Immature natural killer cell (primary cell): ENCODE results near the gene ZC3H8. TPM values are rescaled to one million over a fixed set of nuclear protein-coding genes. Genes with fewer than 3 reads are reported as not detected.
"Not testable (repeated sequence)": the region's sequence is repeated elsewhere in the genome, so short reads cannot be mapped to it uniquely, and the experiment has no call there.

ENCODE experiments used
- DNase-seq, 3 donors: peaks; one replicate each; pipeline ENCODE4 v3.0.0; 2022; ENCODE audit warnings: mixed read lengths in 1 of 3
- H3K27ac Mint-ChIP-seq, 6 donors: one replicate each; pipeline ENCODE4 v1.8.0; 2020; ENCODE audit warnings: mixed read lengths in 6 of 6, mild to moderate bottlenecking in 5 of 6, inconsistent platforms in 4 of 6, moderate library complexity in 3 of 6
- H3K27me3 Mint-ChIP-seq, 3 donors: one replicate each; pipeline ENCODE4 v1.8.0; 2020 to 2021; ENCODE audit warnings: low read depth in 3 of 3, mild to moderate bottlenecking in 3 of 3, mixed read lengths in 3 of 3, moderate library complexity in 3 of 3, inconsistent platforms in 1 of 3
- H3K36me3 Mint-ChIP-seq, 3 donors: one replicate each; pipeline ENCODE4 v1.8.0; 2020; ENCODE audit warnings: mixed read lengths in 3 of 3, inconsistent platforms in 2 of 3, mild to moderate bottlenecking in 2 of 3
- H3K4me1 Mint-ChIP-seq, 2 donors: one replicate each; pipeline ENCODE4 v1.8.0; 2020; ENCODE audit warnings: inconsistent platforms in 2 of 2, mild to moderate bottlenecking in 2 of 2, mixed read lengths in 2 of 2, moderate library complexity in 1 of 2
- H3K4me3 Mint-ChIP-seq, 5 donors: one replicate each; pipeline ENCODE4 v1.8.0; 2020; ENCODE audit warnings: mild to moderate bottlenecking in 5 of 5, mixed read lengths in 5 of 5, inconsistent platforms in 3 of 5, moderate library complexity in 3 of 5
- H3K9me3 Mint-ChIP-seq, 6 donors: one replicate each; pipeline ENCODE4 v1.8.0; 2020; ENCODE audit warnings: mild to moderate bottlenecking in 6 of 6, mixed read lengths in 6 of 6, inconsistent platforms in 4 of 6, moderate library complexity in 3 of 6
- polyA plus RNA-seq, 3 donors: library from polyadenylated mRNA; unstranded; fragments of 300-500 nt; fragmentation: Illumina TruSeq; gene quantifications; one replicate each; pipeline ENCODE4 v1.2.3, GENCODE V29; 2021

The ZC3H8 gene
- polyA plus RNA-seq, 3 donors from 2014 or later = 8.8 to 14.8 (median 14.4) TPM

DNA sequence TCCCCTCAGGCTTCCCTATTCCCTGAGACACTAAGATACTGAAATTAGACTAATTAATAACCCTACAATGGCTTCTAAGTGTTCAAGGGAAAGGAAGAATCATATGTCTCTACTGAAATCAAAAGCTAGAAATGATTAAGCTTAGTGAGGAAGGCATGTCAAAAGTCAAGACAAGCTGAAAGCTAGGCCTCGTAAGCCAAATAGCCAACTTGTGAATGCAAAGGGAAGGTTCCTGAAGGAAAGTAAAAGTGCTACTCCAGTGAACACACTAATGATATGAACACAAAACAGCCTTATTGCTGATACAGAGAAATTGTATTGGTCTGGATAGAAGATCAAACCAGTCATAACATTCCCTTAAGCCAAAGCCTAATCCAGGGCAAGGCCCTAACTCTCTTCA, 10.0 kb downstream of the ZC3H8 start:
- no peaks in the 10 kb centered on the region for H3K9me3 Mint-ChIP-seq
- no peaks in the 10 kb centered on the region for H3K27me3 Mint-ChIP-seq
- H3K4me3 Mint-ChIP-seq = no peak overlapping the region
- H3K27ac Mint-ChIP-seq = no peak overlapping the region
- peaks cover 0 to 11% of the 10 kb centered on the region in 2 donors for H3K4me1 Mint-ChIP-seq
- peaks cover 8 to 24% (median 16%) of the 10 kb centered on the region in 3 donors for H3K36me3 Mint-ChIP-seq
- DNase-seq = no peak

DNA sequence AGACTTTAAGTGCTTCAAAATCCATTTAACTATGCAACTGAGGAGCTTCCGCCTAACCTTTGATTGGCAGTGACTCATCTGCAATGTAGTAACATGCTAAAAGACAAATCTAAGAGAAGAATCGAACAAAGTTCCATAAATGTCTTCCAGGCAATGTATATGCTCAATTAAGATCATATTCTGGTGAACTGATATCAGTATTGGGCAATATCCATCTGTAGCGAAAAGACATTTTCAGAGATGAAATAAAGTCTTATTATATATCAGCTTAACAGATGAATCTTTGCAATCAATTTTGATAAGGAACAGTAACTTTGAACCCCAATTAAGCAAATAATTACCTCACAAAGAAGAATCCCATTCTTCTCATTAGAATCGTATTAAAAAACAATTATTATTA, 11.6 kb downstream of the ZC3H8 start:
- no peak overlapping the region for H3K27ac Mint-ChIP-seq

DNA sequence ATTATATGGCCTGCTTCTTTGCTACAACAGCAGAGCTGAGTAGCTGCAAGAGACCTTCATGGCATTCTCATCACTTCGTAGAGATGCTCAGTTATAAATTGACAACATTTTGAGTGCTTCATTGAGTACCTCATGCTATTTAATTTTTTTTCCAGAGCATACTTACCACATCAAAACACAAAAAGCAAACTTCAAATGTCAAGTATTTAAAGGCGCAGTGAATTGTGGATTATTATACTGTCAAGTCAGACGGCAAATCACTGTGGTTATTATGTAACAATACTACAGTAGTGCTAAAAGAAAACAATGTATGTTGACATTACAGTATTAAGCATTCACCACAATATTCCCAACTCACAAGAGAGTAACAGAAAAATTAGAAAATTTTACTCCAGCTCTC, 12.5 kb downstream of the ZC3H8 start:
- Mint-ChIP-seq H3K9me3 (no peaks in the 10 kb centered on the region), H3K36me3 (peaks cover 8 to 21% (median 16%) of the 10 kb centered on the region in 3 donors), H3K4me1 (peaks cover 0 to 11% of the 10 kb centered on the region in 2 donors), H3K27me3 (no peaks in the 10 kb centered on the region), H3K4me3 (no peak overlapping the region), H3K27ac (no peak overlapping the region)
- DNase-seq = no peak

More for the DNA sequence above, 11.6 kb downstream of the ZC3H8 start:
- Mint-ChIP-seq H3K9me3 (no peaks in the 10 kb centered on the region), H3K4me3 (no peak overlapping the region), H3K36me3 (peaks cover 8 to 21% (median 16%) of the 10 kb centered on the region in 3 donors), H3K4me1 (peaks cover 0 to 11% of the 10 kb centered on the region in 2 donors), H3K27me3 (no peaks in the 10 kb centered on the region)
- no peak for DNase-seq

DNA sequence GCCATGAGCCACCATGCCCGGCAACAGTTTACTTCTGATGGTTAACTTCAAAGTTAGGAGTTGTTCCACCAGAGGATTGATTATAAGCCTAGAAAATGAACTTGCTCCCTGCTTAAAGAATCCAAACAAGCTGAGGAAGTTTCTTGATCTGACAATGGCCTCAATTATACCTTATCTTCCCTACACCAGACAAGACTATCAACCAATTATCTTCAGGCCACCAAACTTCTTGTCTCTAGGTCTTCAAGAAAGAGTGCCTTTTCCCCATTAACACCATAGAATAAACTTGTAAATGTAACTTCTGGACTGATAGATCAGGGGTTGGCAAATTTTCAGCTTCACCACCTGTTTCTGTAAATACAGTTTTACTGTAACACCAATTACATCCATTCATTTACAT, 15.0 kb downstream of the ZC3H8 start:
- H3K4me3 Mint-ChIP-seq = no peak overlapping the region
- peaks cover 7 to 15% (median 10%) of the 10 kb centered on the region in 3 donors for H3K36me3 Mint-ChIP-seq
- DNase-seq = no peak
- no peak overlapping the region for H3K27ac Mint-ChIP-seq
- no peaks in the 10 kb centered on the region for H3K9me3 Mint-ChIP-seq
- peaks cover 0 to 11% of the 10 kb centered on the region in 2 donors for H3K4me1 Mint-ChIP-seq
- H3K27me3 Mint-ChIP-seq = no peaks in the 10 kb centered on the region

DNA sequence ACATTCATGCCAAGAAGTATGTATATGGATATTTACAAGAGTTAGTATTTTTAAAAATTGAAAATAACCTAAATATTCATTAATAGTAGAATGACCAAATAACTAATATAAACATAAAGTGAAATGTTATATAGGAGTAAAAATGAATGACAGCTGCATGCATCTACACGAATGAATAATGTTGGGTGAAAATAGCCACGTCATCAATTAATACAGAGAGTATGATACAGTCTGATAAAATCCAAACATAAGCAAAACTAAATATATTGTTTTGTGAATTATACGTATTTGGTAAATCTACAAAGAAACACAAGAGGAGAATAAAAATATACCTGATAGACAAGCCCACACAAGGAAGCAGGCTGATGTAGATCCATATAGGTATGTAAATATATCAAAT, 24.5 kb downstream of the ZC3H8 start:
- no peak for DNase-seq
- Mint-ChIP-seq H3K4me3 (no peak overlapping the region), H3K4me1 (no peaks in the 10 kb centered on the region), H3K27ac (no peak overlapping the region), H3K27me3 (no peaks in the 10 kb centered on the region), H3K36me3 (peaks cover 15 to 38% (median 16%) of the 10 kb centered on the region in 3 donors), H3K9me3 (no peaks in the 10 kb centered on the region)

DNA sequence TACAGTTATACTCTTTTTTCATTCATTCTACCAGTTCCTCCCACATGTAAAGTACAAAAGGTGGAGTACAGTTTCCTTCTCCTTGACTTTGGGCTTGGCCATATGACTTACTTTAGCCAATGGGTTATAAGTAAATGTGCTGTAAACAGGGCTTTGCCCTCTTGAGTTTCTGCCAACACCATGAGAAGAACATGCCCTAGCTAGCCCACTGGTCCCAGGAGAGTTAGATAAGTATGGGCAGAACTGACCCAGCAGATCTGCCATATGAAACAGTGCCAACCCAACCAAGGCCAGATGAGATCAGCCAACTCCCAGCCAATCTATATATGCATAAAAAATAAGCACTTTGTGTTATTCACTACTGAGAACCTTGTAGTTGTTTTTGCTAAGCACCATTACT, 25.5 kb downstream of the ZC3H8 start:
- Mint-ChIP-seq H3K27me3 (no peaks in the 10 kb centered on the region), H3K27ac (no peak overlapping the region), H3K4me1 (no peaks in the 10 kb centered on the region), H3K9me3 (no peaks in the 10 kb centered on the region), H3K36me3 (peaks cover 16 to 41% (median 20%) of the 10 kb centered on the region in 3 donors), H3K4me3 (no peak overlapping the region)
- DNase-seq = no peak

DNA sequence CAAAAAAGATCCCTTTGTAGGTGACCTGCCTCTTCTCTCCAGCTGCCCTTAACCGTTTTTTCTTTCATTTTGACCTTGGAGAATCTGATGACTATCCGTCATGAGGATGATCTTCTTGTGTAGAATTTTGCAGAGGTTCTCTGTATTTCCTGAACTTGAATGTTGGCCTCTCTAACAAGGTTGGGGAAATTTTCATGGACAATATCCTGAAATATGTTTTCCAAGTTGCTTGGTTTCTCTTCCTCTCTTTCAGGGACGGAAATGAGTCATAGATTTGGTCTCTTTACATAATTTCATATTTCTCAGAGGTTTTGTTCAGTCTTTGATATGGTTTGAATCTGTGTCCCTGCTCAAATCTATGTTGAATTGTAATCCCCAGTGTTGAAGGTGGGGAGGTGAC, 34.0 kb downstream of the ZC3H8 start:
- H3K27me3 Mint-ChIP-seq = no peaks in the 10 kb centered on the region

DNA sequence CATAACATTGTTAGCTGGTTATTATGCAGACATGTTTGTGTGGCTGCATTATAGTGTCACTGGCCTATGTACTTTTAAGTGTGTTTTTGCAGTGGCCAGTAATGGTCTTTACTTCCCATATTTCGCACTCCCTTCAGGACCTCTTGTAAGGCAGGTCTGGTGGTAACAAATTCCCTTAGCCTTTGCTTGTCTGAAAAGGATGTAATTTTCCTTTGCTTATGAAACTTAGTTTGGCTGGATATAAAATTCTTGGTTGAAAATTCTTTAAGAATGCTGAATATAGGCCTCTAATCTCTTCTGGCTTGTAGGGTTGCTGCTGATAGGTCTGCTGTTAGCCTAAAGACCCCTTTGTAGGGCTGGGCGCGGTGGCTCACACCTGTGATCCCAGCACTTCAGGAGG, 34.7 kb downstream of the ZC3H8 start:
- H3K27ac Mint-ChIP-seq = no peak overlapping the region
- no peaks in the 10 kb centered on the region for H3K4me1 Mint-ChIP-seq
- DNase-seq = no peak
- peaks cover 30 to 45% (median 37%) of the 10 kb centered on the region in 3 donors for H3K36me3 Mint-ChIP-seq
- H3K9me3 Mint-ChIP-seq = peaks cover 0 to 9% (median 3%) of the 10 kb centered on the region in 6 donors
- H3K27me3 Mint-ChIP-seq = no peaks in the 10 kb centered on the region
- no peak overlapping the region for H3K4me3 Mint-ChIP-seq

More for the DNA sequence above, 34.0 kb downstream of the ZC3H8 start:
- no peaks in the 10 kb centered on the region for H3K4me1 Mint-ChIP-seq
- H3K9me3 Mint-ChIP-seq = peaks cover 0 to 9% (median 3%) of the 10 kb centered on the region in 6 donors
- DNase-seq = no peak
- H3K36me3 Mint-ChIP-seq = peaks cover 30 to 45% (median 37%) of the 10 kb centered on the region in 3 donors
- no peak overlapping the region for H3K4me3 Mint-ChIP-seq
- H3K27ac Mint-ChIP-seq = no peak overlapping the region

DNA sequence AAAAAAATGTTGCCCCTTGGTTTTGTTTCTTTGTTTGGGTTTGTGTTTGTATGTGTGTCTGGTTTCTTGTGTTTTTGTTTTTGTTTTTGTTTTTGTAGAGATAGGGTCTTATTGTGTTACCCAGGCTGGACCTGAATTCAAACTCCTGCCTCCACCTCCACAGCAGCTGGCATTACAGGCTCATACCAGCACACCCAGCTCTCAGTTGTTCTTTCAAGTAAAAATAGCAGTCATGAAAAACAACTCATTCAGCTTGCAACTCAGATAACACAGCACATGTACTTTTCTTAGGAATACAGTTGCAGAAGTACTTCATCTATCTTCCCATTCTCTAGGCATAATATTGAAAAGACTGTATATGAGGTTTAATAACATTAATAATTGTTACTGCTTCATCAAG, 37.0 kb downstream of the ZC3H8 start:
- Mint-ChIP-seq H3K4me1 (no peaks in the 10 kb centered on the region), H3K27me3 (no peaks in the 10 kb centered on the region), H3K27ac (no peak overlapping the region), H3K36me3 (peaks cover 31 to 40% (median 32%) of the 10 kb centered on the region in 3 donors), H3K9me3 (peaks cover 0 to 9% (median 3%) of the 10 kb centered on the region in 6 donors), H3K4me3 (no peak overlapping the region)
- no peak for DNase-seq

DNA sequence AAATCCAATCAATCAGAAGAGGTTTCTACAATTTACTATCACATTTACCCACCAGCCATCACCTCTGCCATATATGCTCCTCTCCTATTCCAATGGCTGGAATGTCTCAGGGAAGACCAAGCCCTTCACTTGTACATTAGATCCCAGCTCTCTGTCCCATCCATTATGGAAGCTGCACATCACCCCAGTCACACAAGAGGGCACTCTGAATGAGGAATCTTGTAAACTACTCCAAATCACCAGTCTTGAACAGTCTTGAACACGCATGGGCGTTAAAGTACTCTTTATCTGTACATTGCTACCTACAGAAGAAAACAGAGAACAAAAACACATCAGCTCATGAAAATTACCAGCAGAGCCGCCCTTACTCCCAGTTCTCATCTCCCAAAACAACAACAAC, 38.7 kb downstream of the ZC3H8 start:
- no peak overlapping the region for H3K27ac Mint-ChIP-seq
- no peaks in the 10 kb centered on the region for H3K4me1 Mint-ChIP-seq

DNA sequence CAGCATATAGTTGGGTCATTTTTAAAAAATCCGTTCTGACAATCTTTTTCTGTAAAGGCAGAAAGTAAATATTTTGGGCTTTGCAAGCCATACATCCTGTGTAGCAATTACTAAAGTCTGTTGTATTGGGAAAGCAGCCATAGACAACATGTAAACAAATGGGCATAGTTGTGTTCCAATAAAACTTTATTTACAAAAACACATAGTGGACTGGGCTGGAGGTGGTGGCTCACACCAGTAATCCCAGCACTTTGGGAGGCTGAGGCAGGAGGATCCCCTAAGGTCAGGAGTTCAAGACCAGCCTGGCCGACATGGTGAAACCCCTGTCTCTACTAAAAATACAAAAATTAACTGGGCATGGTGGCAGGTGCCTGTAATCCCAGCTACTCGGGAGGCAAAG, 46.9 kb downstream of the ZC3H8 start:
- not testable (repeated sequence) for H3K27ac Mint-ChIP-seq, DNase-seq, H3K4me1 Mint-ChIP-seq, H3K4me3 Mint-ChIP-seq
- Mint-ChIP-seq H3K9me3 (peaks cover 9 to 26% (median 19%) of the 10 kb centered on the region in 6 donors), H3K27me3 (peaks cover 3 to 11% (median 3%) of the 10 kb centered on the region in 3 donors), H3K36me3 (peaks cover 19 to 35% (median 32%) of the 10 kb centered on the region in 3 donors)

More for the DNA sequence above, 38.7 kb downstream of the ZC3H8 start:
- Mint-ChIP-seq H3K36me3 (peaks cover 25 to 31% (median 25%) of the 10 kb centered on the region in 3 donors), H3K9me3 (peaks cover 0 to 8% (median 3%) of the 10 kb centered on the region in 6 donors), H3K27me3 (no peaks in the 10 kb centered on the region), H3K4me3 (no peak overlapping the region)
- DNase-seq = no peak

DNA sequence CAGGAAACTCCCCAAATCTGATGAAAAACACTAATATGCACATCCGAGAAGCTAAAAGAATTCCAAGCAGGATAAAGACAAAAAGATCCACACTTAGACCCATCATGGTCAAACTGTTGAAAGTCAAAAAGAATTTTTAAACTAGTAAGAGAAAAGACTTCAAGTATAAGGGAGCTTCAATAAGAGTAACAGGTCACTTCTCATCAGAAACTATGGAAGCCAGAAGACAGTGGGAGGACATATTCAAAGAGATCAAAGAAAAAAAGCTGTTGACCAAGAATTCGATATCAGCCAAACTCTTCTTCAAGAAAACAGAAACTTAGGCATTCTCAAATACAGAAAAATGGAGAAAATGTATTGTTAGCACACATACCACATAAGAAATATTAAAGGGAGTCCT, 50.4 kb downstream of the ZC3H8 start:
- no peak for DNase-seq
- Mint-ChIP-seq H3K9me3 (peaks cover 10 to 38% (median 22%) of the 10 kb centered on the region in 6 donors), H3K4me1 (no peaks in the 10 kb centered on the region), H3K4me3 (no peak overlapping the region), H3K27ac (no peak overlapping the region), H3K27me3 (peaks cover 3 to 17% (median 3%) of the 10 kb centered on the region in 3 donors), H3K36me3 (peaks cover 7 to 20% (median 12%) of the 10 kb centered on the region in 3 donors)

DNA sequence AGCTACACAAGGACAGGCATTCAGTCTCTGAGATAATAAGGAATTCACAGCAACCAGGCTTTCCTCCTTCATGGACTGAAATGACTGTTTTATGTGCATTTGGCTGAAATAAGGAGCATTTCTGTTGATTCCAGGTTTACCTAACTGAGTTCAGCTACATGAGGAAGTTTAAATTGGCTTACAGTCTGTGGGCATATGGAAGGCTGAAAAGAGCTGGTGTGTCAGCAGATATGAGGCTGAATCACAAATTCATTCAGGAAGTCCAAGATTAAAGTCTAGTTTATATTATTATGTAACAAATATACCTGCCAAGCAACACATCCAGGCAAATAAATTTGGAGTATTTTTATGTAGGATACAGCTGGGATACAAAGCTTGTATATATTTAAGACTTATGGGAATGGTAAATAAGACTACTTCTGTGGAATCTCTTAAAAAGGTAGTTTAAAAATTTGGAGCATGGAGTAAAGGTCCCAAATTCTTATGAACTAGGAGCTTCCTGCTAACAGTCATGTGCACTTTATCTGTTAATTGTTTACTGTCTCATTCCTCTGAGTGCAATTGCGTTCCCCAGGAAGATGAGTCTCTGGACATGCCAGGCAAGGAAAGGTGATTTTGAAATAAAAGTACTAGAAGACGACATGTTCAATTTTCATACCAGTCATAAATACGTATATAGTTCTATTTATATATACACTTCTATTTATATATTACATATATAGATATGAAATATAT, 53.0 kb downstream of the ZC3H8 start:
- DNase-seq = no peak
- H3K4me1 Mint-ChIP-seq = no peaks in the 10 kb centered on the region
- peaks cover 6 to 12% (median 9%) of the 10 kb centered on the region in 3 donors for H3K36me3 Mint-ChIP-seq
- H3K9me3 Mint-ChIP-seq = peaks cover 10 to 38% (median 20%) of the 10 kb centered on the region in 6 donors
- H3K27me3 Mint-ChIP-seq = peaks cover 3 to 17% (median 3%) of the 10 kb centered on the region in 3 donors
- H3K4me3 Mint-ChIP-seq = no peak overlapping the region
- no peak overlapping the region for H3K27ac Mint-ChIP-seq

DNA sequence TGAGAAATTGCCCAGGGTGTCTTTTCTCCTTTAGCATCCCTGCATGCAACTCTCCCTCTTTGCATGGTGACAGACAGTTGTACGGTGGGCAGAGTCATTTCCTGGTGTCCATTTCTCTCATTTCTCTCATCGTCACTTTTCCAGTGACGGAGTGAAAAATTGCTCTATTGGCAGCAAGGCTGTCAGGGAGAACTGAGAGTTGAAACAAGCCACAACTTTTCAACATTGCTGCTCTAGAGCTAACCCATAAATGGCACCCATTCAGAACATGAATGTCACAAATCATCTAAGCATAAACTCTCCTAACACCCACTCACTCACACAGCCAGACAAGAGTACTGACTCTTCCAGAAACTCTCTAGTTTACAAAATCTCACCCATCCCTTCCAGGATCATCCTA, 55.7 kb downstream of the ZC3H8 start:
- H3K27ac Mint-ChIP-seq = no peak overlapping the region
- H3K36me3 Mint-ChIP-seq = peaks cover 2 to 9% (median 5%) of the 10 kb centered on the region in 3 donors
- no peak for DNase-seq
- H3K9me3 Mint-ChIP-seq = peaks cover 5 to 25% (median 14%) of the 10 kb centered on the region in 6 donors
- peaks cover 2 to 9% (median 3%) of the 10 kb centered on the region in 3 donors for H3K27me3 Mint-ChIP-seq
- H3K4me1 Mint-ChIP-seq = no peaks in the 10 kb centered on the region
- H3K4me3 Mint-ChIP-seq = no peak overlapping the region
